ENCODE results near the gene CD320.

Gene CD320

GRCh38 chr19:8255426-8256125 lies 52.6 kb downstream of the CD320 start:
- in situ Hi-C loops (cut with MboI; ENCODE audit: low sequenced_read_pairs): no loop called here

- in situ Hi-C loops (cut with MboI; ENCODE audit: low sequenced_read_pairs): loop anchor here (5.0 kb wide), 1 partner anchor 92 kb away; no protein-coding TSS in a partner anchor
Measured at GRCh38 chr19:8254286-8255001, 53.7 kb downstream of the CD320 start.

- in situ Hi-C loops (cut with MboI; ENCODE audit: low sequenced_read_pairs): loop anchor here (5.0 kb wide), 1 partner anchor 91 kb away; no protein-coding TSS in a partner anchor
Measured at GRCh38 chr19:8253678-8254077, 54.5 kb downstream of the CD320 start.

GRCh38 chr19:8252922-8253589 lies 55.1 kb downstream of the CD320 start:
- in situ Hi-C loops (cut with MboI; ENCODE audit: low sequenced_read_pairs): loop anchor here (5.0 kb wide), 1 partner anchor 91 kb away; no protein-coding TSS in a partner anchor

All from HL-60/S4 treated with retinoic acid at 250 ng/mL for 4 days and 3 days (cell line).